ENCODE data around the gene ONECUT2.

The ONECUT2 gene

GRCh38 chr18:57445488-57446319 lies 10.5 kb downstream of the ONECUT2 start:
- H3K4me3 Mint-ChIP-seq = no peak overlapping the region
- no peak for DNase-seq (ENCODE audit: low spot score)
- peaks cover 45% of the 10 kb centered on the region for H3K27me3 Mint-ChIP-seq (ENCODE audit: low read depth)
- peaks cover 2% of the 10 kb centered on the region for H3K4me1 Mint-ChIP-seq (ENCODE audit: low read depth)
- H3K9me3 Mint-ChIP-seq = no peaks in the 10 kb centered on the region
- H3K27ac Mint-ChIP-seq = no peak overlapping the region
- H3K36me3 Mint-ChIP-seq (ENCODE audit: low read depth) = no peaks in the 10 kb centered on the region

GRCh38 chr18:57446322-57446721 lies 11.1 kb downstream of the ONECUT2 start:
- no peak overlapping the region for H3K27ac Mint-ChIP-seq
- H3K36me3 Mint-ChIP-seq (ENCODE audit: low read depth) = no peaks in the 10 kb centered on the region
- no peak overlapping the region for H3K4me3 Mint-ChIP-seq
- no peaks in the 10 kb centered on the region for H3K9me3 Mint-ChIP-seq
- peaks cover 38% of the 10 kb centered on the region for H3K27me3 Mint-ChIP-seq (ENCODE audit: low read depth)
- peaks cover 2% of the 10 kb centered on the region for H3K4me1 Mint-ChIP-seq (ENCODE audit: low read depth)
- no peak for DNase-seq (ENCODE audit: low spot score)

- H3K4me3 Mint-ChIP-seq = no peak overlapping the region
Observed at GRCh38 chr18:57447154-57447621, 12.0 kb downstream of the ONECUT2 start.

GRCh38 chr18:57455576-57456129 lies 20.5 kb downstream of the ONECUT2 start:
- no peaks in the 10 kb centered on the region for H3K4me1 Mint-ChIP-seq (ENCODE audit: low read depth)
- H3K9me3 Mint-ChIP-seq = no peaks in the 10 kb centered on the region
- no peaks in the 10 kb centered on the region for H3K27me3 Mint-ChIP-seq (ENCODE audit: low read depth)
- no peaks in the 10 kb centered on the region for H3K36me3 Mint-ChIP-seq (ENCODE audit: low read depth)
- no peak overlapping the region for H3K4me3 Mint-ChIP-seq
- no peak overlapping the region for H3K27ac Mint-ChIP-seq
- no peak for DNase-seq (ENCODE audit: low spot score)

More at GRCh38 chr18:57447154-57447621, 12.0 kb downstream of the ONECUT2 start:
- H3K36me3 Mint-ChIP-seq (ENCODE audit: low read depth) = no peaks in the 10 kb centered on the region
- DNase-seq (ENCODE audit: low spot score) = no peak
- no peak overlapping the region for H3K27ac Mint-ChIP-seq
- H3K27me3 Mint-ChIP-seq (ENCODE audit: low read depth) = peaks cover 32% of the 10 kb centered on the region
- no peaks in the 10 kb centered on the region for H3K9me3 Mint-ChIP-seq
- no peaks in the 10 kb centered on the region for H3K4me1 Mint-ChIP-seq (ENCODE audit: low read depth)

GRCh38 chr18:57461652-57462269 lies 26.6 kb downstream of the ONECUT2 start:
- no peak overlapping the region for H3K4me3 Mint-ChIP-seq
- no peak for DNase-seq (ENCODE audit: low spot score)
- no peaks in the 10 kb centered on the region for H3K4me1 Mint-ChIP-seq (ENCODE audit: low read depth)
- H3K36me3 Mint-ChIP-seq (ENCODE audit: low read depth) = no peaks in the 10 kb centered on the region
- peaks cover 5% of the 10 kb centered on the region for H3K27me3 Mint-ChIP-seq (ENCODE audit: low read depth)
- no peak overlapping the region for H3K27ac Mint-ChIP-seq
- no peaks in the 10 kb centered on the region for H3K9me3 Mint-ChIP-seq

GRCh38 chr18:57466307-57466706 lies 31.1 kb downstream of the ONECUT2 start:
- Mint-ChIP-seq H3K9me3 (no peaks in the 10 kb centered on the region), H3K4me1 (ENCODE audit: low read depth) (no peaks in the 10 kb centered on the region), H3K27me3 (ENCODE audit: low read depth) (peaks cover 5% of the 10 kb centered on the region), H3K4me3 (no peak overlapping the region), H3K27ac (no peak overlapping the region), H3K36me3 (ENCODE audit: low read depth) (no peaks in the 10 kb centered on the region)
- no peak for DNase-seq (ENCODE audit: low spot score)

- Mint-ChIP-seq H3K27ac (no peak overlapping the region), H3K36me3 (ENCODE audit: low read depth) (no peaks in the 10 kb centered on the region), H3K27me3 (ENCODE audit: low read depth) (peaks cover 5% of the 10 kb centered on the region), H3K4me3 (no peak overlapping the region), H3K9me3 (no peaks in the 10 kb centered on the region), H3K4me1 (ENCODE audit: low read depth) (no peaks in the 10 kb centered on the region)
- no peak for DNase-seq (ENCODE audit: low spot score)
Observed at GRCh38 chr18:57466745-57467409, 31.7 kb downstream of the ONECUT2 start.

GRCh38 chr18:57469884-57470283 lies 34.7 kb downstream of the ONECUT2 start:
- no peaks in the 10 kb centered on the region for H3K27me3 Mint-ChIP-seq (ENCODE audit: low read depth)
- H3K4me1 Mint-ChIP-seq (ENCODE audit: low read depth) = no peaks in the 10 kb centered on the region
- H3K4me3 Mint-ChIP-seq = no peak overlapping the region
- H3K27ac Mint-ChIP-seq = no peak overlapping the region
- H3K9me3 Mint-ChIP-seq = no peaks in the 10 kb centered on the region
- no peaks in the 10 kb centered on the region for H3K36me3 Mint-ChIP-seq (ENCODE audit: low read depth)
- no peak for DNase-seq (ENCODE audit: low spot score)

- H3K27me3 Mint-ChIP-seq (ENCODE audit: low read depth) = no peaks in the 10 kb centered on the region
- H3K27ac Mint-ChIP-seq = no peak overlapping the region
- H3K36me3 Mint-ChIP-seq (ENCODE audit: low read depth) = no peaks in the 10 kb centered on the region
Observed at GRCh38 chr18:57475408-57475807, 40.2 kb downstream of the ONECUT2 start.

GRCh38 chr18:57475903-57476302 lies 40.7 kb downstream of the ONECUT2 start:
- H3K4me3 Mint-ChIP-seq = no peak overlapping the region
- H3K9me3 Mint-ChIP-seq = no peaks in the 10 kb centered on the region
- no peaks in the 10 kb centered on the region for H3K4me1 Mint-ChIP-seq (ENCODE audit: low read depth)
- no peak overlapping the region for H3K27ac Mint-ChIP-seq
- no peaks in the 10 kb centered on the region for H3K36me3 Mint-ChIP-seq (ENCODE audit: low read depth)
- no peak for DNase-seq (ENCODE audit: low spot score)
- H3K27me3 Mint-ChIP-seq (ENCODE audit: low read depth) = no peaks in the 10 kb centered on the region

More at GRCh38 chr18:57475408-57475807, 40.2 kb downstream of the ONECUT2 start:
- Mint-ChIP-seq H3K4me1 (ENCODE audit: low read depth) (no peaks in the 10 kb centered on the region), H3K4me3 (no peak overlapping the region), H3K9me3 (no peaks in the 10 kb centered on the region)
- DNase-seq (ENCODE audit: low spot score) = no peak

GRCh38 chr18:57480733-57481132 lies 45.6 kb downstream of the ONECUT2 start:
- Mint-ChIP-seq H3K4me1 (ENCODE audit: low read depth) (no peaks in the 10 kb centered on the region), H3K9me3 (no peaks in the 10 kb centered on the region), H3K4me3 (no peak overlapping the region), H3K36me3 (ENCODE audit: low read depth) (no peaks in the 10 kb centered on the region), H3K27me3 (ENCODE audit: low read depth) (no peaks in the 10 kb centered on the region), H3K27ac (no peak overlapping the region)
- DNase-seq (ENCODE audit: low spot score) = no peak

GRCh38 chr18:57497372-57498294 lies 62.5 kb downstream of the ONECUT2 start:
- no peaks in the 10 kb centered on the region for H3K9me3 Mint-ChIP-seq
- H3K36me3 Mint-ChIP-seq (ENCODE audit: low read depth) = no peaks in the 10 kb centered on the region
- no peaks in the 10 kb centered on the region for H3K27me3 Mint-ChIP-seq (ENCODE audit: low read depth)
- H3K4me3 Mint-ChIP-seq = no peak overlapping the region
- DNase-seq (ENCODE audit: low spot score) = no peak
- no peaks in the 10 kb centered on the region for H3K4me1 Mint-ChIP-seq (ENCODE audit: low read depth)
- H3K27ac Mint-ChIP-seq = no peak overlapping the region

GRCh38 chr18:57498682-57499256 lies 63.6 kb downstream of the ONECUT2 start:
- DNase-seq (ENCODE audit: low spot score) = no peak
- H3K36me3 Mint-ChIP-seq (ENCODE audit: low read depth) = no peaks in the 10 kb centered on the region
- no peaks in the 10 kb centered on the region for H3K9me3 Mint-ChIP-seq
- H3K27ac Mint-ChIP-seq = no peak overlapping the region
- H3K4me3 Mint-ChIP-seq = no peak overlapping the region
- H3K4me1 Mint-ChIP-seq (ENCODE audit: low read depth) = no peaks in the 10 kb centered on the region
- H3K27me3 Mint-ChIP-seq (ENCODE audit: low read depth) = no peaks in the 10 kb centered on the region

Measured in T-helper 2 cell treated with Interferon-gamma antibody and Interleukin-4, amounts not matched to agents 5 μg/mL and 100 μg/mL, for 36 hours (primary cell).